Ishikawa (cell line): ENCODE data around the gene TMEM119.

Experiments used
- EP300 ChIP-seq: IDR thresholded peaks from 2 replicates; pipeline ENCODE4 v1.6.1; 2012; ENCODE audit warnings: borderline replicate concordance
- TAF1 ChIP-seq: IDR thresholded peaks from 2 replicates; pipeline ENCODE4 v1.6.1; 2012; ENCODE audit warnings: low read depth, mild to moderate bottlenecking

- TF ChIP-seq EP300 (no peak), TAF1 (no peak)
These were observed 11.6 kb downstream of the TMEM119 start for GRCh38 chr12:108586306-108586705.
